Endodermal cell (in vitro differentiated cells): ENCODE results near the gene TMEM123. TPM values are rescaled to one million over a fixed set of nuclear protein-coding genes. Genes with fewer than 3 reads are reported as not detected.
"Not testable (repeated sequence)": the region's sequence is repeated elsewhere in the genome, so short reads cannot be mapped to it uniquely, and the experiment has no call there.

ENCODE experiments used
- DNase-seq: peaks from one replicate; pipeline ENCODE4 v3.0.0-alpha.2; 2017
- H3K27ac ChIP-seq: 2 replicates; pipeline ENCODE4 v1.5.1; 2013; ENCODE audit warnings: mild to moderate bottlenecking, low read depth, low read length, moderate library complexity
- H3K27me3 ChIP-seq: 2 replicates; pipeline ENCODE4 v1.6.1; 2013; ENCODE audit warnings: mild to moderate bottlenecking, low read length, moderate library complexity; ENCODE audit not compliant: insufficient read depth, control insufficient read depth, poor library complexity, severe bottlenecking
- H3K36me3 ChIP-seq: 2 replicates; pipeline ENCODE4 v1.7.0; 2013; ENCODE audit warnings: mild to moderate bottlenecking, low read length, moderate library complexity; ENCODE audit not compliant: control insufficient read depth, insufficient read depth
- H3K4me1 ChIP-seq: one replicate; pipeline ENCODE4 v1.7.0; 2013; ENCODE audit warnings: low read length; ENCODE audit not compliant: control insufficient read depth, insufficient read depth
- H3K4me3 ChIP-seq: 2 replicates; pipeline ENCODE4 v1.5.1; 2013; ENCODE audit warnings: mild to moderate bottlenecking, low read length, moderate library complexity
- H3K9ac ChIP-seq: 2 replicates; pipeline ENCODE4 v1.6.1; 2013; ENCODE audit warnings: mild to moderate bottlenecking, low read length, moderate library complexity; ENCODE audit not compliant: poor library complexity, severe bottlenecking; ENCODE audit errors: extremely low read depth
- H3K9me3 ChIP-seq: 2 replicates; pipeline ENCODE4 v1.6.1; 2013; ENCODE audit warnings: mild to moderate bottlenecking, low read length, moderate library complexity; ENCODE audit not compliant: control insufficient read depth
- H3K27ac Mint-ChIP-seq: 2 replicates; pipeline ENCODE4 v1.8.0; 2020; ENCODE audit warnings: mixed read lengths
- H3K27me3 Mint-ChIP-seq: 2 replicates; pipeline ENCODE4 v1.8.0; 2021; ENCODE audit warnings: mild to moderate bottlenecking, mixed read lengths; ENCODE audit not compliant: insufficient read depth
- H3K36me3 Mint-ChIP-seq: 2 replicates; pipeline ENCODE4 v1.8.0; 2020; ENCODE audit warnings: low read depth, mixed read lengths
- H3K4me1 Mint-ChIP-seq: 2 replicates; pipeline ENCODE4 v1.8.0; 2020; ENCODE audit warnings: mixed read lengths
- H3K4me3 Mint-ChIP-seq: 2 replicates; pipeline ENCODE4 v1.8.0; 2020; ENCODE audit warnings: mild to moderate bottlenecking, moderate library complexity, mixed read lengths
- H3K9me3 Mint-ChIP-seq: 2 replicates; pipeline ENCODE4 v1.8.0; 2020; ENCODE audit warnings: mild to moderate bottlenecking, mixed read lengths
- CTCF ChIP-seq: fragments of 200-600 bp; sonication (generic); conservative IDR thresholded peaks from 2 replicates; pipeline ENCODE4 v1.5.0; 2021; ENCODE audit warnings: antibody characterized with exemption, mild to moderate bottlenecking
- WGBS, 2 experiments: methylation state at CpG; one replicate each; pipeline versions ENCODE4 v1.1.5 to v1.1.7; 2013; ENCODE audit warnings: missing lambda C conversion rate in 2 of 2, mixed read lengths in 1 of 2; ENCODE audit not compliant: insufficient coverage in 1 of 2, insufficient read length in 1 of 2; 5-methylcytosine and 5-hydroxymethylcytosine counted together
- total RNA-seq, 2 donors: library from RNA; stranded (reverse); fragmentation: NEBNext Ultra II Directional in 1 of 2; extraction: Animal tissue kit (Norgen Biotek cat#: 25700) in 1 of 2; gene quantifications; 2 replicates in 1 of 2; 3 replicates in 1 of 2; pipeline ENCODE4 v1.2.1, GENCODE V29; 2021

TMEM123 gene
- total RNA-seq, 2 donors from 2014 or later, result 216 to 256 TPM

GRCh38 chr11:102375720-102376399, 76.7 kb downstream of the TMEM123 start:
- Histone ChIP-seq H3K4me1 (no peaks in the 10 kb centered on the region), H3K36me3 (peaks cover 49% of the 10 kb centered on the region), H3K9ac (no peak overlapping the region), H3K27me3 (no peaks in the 10 kb centered on the region), H3K9me3 (no peaks in the 10 kb centered on the region), H3K27ac (no peak overlapping the region), H3K4me3 (no peak overlapping the region)
- 94 to 100% methylated on average over 1 to 4 of the region's 5 CpGs for WGBS, 2 experiments
- TF ChIP-seq CTCF, result no peak
- Mint-ChIP-seq H3K27me3 (no peaks in the 10 kb centered on the region), H3K4me1 (peaks cover 23% of the 10 kb centered on the region), H3K27ac (no peak overlapping the region), H3K4me3 (peak overlapping the region; percentile 64), H3K36me3 (peaks cover 57% of the 10 kb centered on the region), H3K9me3 (peaks cover 7% of the 10 kb centered on the region)
- DNase-seq, result no peak

GRCh38 chr11:102374633-102375424, 77.7 kb downstream of the TMEM123 start:
- peak overlapping the region; percentile 97 for H3K27ac Mint-ChIP-seq
- Histone ChIP-seq H3K4me3 (peak overlapping the region; percentile 52), H3K36me3 (peaks cover 44% of the 10 kb centered on the region)
- H3K9me3 Mint-ChIP-seq, H3K27me3 ChIP-seq, H3K27ac ChIP-seq, H3K27me3 Mint-ChIP-seq, H3K4me1 ChIP-seq, H3K9ac ChIP-seq, H3K9me3 ChIP-seq: not testable (repeated sequence)
- WGBS, 2 experiments, result 53 to 77% methylated on average over 15 to 31 of the region's 31 CpGs
- peak; percentile 54 for DNase-seq
- H3K4me1 Mint-ChIP-seq, result peaks cover 17% of the 10 kb centered on the region
- peaks cover 48% of the 10 kb centered on the region for H3K36me3 Mint-ChIP-seq
- peak overlapping the region; percentile 64 for H3K4me3 Mint-ChIP-seq

- H3K4me3 ChIP-seq, result no peak overlapping the region
- Mint-ChIP-seq H3K27ac (no peak overlapping the region), H3K36me3 (peaks cover 57% of the 10 kb centered on the region), H3K4me1 (peaks cover 6% of the 10 kb centered on the region), H3K4me3 (no peak overlapping the region), H3K9me3 (peaks cover 8% of the 10 kb centered on the region), H3K27me3 (no peaks in the 10 kb centered on the region)
- H3K4me1 ChIP-seq, result no peaks in the 10 kb centered on the region
- no peaks in the 10 kb centered on the region for H3K27me3 ChIP-seq
- H3K36me3 ChIP-seq, result peaks cover 53% of the 10 kb centered on the region
- no peak overlapping the region for H3K9ac ChIP-seq
- WGBS, 2 experiments, result 95 to 100% methylated on average over 3 of the region's 3 CpGs
- no peak for TF ChIP-seq CTCF
- H3K27ac ChIP-seq, result no peak overlapping the region
- no peak for DNase-seq
- peaks cover 12% of the 10 kb centered on the region for H3K9me3 ChIP-seq
Measured at GRCh38 chr11:102368472-102368871, 84.1 kb downstream of the TMEM123 start.
